GM18870 (cell line): Measurements from ENCODE around the gene SGMS1.
A peak's percentile ranks its signal among the peaks of the same experiment; 100 is the strongest.
"Not testable (repeated sequence)": the region's sequence is repeated elsewhere in the genome, so short reads cannot be mapped to it uniquely, and the experiment has no call there.

Experiments used
- ATAC-seq: cut with Tn5 transposase; IDR thresholded peaks from one replicate; pipeline ENCODE4 v1.9.1; 2021; ENCODE audit warnings: moderate library complexity; ENCODE audit not compliant: unreplicated experiment

Gene SGMS1

GRCh38 chr10:50541317-50541716 lies 82.4 kb downstream of the SGMS1 start:
- ATAC-seq, result no peak

DNA sequence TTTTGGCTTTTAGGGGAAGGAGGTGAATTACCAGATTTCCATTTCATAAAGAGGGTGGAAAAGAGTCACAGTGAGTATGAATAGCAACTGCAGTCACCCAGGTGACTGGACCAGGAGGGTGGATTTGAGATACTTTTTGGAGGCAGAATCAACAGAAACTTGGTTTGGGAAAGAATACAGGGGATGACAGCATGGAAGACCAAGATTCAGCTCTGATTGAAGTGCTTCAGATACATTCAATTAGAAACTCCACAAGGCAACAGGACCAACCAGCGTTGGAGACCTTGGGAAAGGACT lies 83.0 kb downstream of the SGMS1 start:
- ATAC-seq, result peak; percentile 6

- ATAC-seq, result peak; percentile 34
These were observed 83.5 kb downstream of the SGMS1 start for GRCh38 chr10:50540069-50540825.

- ATAC-seq, result peak; percentile 47
These were observed 85.0 kb downstream of the SGMS1 start for GRCh38 chr10:50538555-50539398.

DNA sequence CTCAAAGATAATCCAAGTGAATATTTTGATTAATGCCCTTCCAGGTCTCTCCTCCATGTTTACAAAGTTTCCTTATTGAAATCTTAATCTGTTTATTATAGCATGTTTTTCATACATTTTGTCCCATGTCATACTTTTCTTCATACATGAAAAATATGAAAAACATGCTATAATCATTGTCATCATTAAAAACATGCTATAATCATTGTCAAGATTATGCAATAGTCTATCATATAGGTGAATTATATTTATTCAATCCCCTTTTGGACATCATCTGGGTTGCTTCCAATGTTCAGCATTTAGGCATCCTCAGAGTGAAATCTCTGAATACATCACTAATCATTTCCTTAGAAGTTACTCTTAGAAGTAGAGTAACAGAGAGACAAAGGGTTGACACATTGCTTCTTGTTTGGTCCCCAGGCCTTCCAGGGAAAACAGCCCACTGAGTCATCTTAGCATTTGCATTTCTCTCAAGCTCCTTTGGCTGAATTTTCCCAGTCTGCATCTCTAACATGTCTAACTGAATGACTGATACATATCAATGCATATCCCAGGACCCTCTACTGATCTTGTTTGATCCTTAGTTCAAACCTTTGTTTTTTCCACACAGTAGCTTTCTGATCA lies 87.0 kb downstream of the SGMS1 start:
- ATAC-seq, result no peak

GRCh38 chr10:50534748-50535376 lies 88.9 kb downstream of the SGMS1 start:
- not testable (repeated sequence) for ATAC-seq

DNA sequence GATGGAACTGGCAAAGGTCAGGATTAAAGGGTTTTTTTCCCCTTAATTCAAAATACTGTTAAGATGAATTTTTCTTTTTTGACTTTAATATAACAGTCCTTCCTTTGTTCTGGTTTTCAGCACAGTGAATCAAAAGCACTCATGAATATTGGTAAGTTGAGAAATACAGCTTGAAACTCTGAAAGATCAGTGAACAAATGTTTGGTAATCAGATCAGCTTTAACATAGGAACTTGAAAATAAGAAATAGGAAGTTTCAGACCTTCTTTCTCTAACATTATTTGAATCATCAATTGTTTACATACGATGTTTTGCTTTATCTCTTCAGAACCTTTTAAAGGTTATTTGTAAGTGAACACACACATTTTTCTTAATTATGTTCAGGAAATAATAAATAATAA lies 90.5 kb downstream of the SGMS1 start:
- no peak for ATAC-seq

DNA sequence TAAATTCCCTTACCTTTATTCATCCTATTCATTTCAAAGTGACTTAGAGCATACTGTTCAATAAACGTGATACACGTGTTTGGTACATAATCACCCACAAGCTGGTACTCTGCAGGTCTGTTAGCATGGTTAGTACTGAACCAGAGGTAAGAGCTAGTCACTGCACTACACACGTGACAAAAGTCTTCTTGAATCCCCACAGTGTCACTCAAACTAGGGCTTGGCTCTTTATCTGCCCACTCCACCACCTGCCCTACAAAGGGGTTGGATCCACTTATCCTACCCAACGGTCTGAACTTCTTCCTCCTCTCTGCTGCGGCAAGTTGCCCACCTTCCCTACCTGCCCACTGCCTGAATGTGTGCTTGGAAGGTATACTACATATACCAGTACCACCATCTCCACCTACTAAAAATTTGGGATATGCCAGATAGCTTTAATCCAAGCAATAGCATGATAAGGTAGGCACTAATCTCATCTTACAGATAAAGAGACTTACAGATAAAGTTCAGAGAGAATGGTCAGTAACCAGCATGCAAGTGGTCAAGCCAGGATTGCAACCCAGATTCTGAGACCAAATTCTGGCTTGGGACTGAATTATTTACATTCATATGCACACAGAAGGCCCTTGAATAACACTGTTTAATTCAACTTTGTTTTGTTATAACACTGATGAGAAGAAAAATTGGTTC lies 92.2 kb downstream of the SGMS1 start:
- no peak for ATAC-seq

DNA sequence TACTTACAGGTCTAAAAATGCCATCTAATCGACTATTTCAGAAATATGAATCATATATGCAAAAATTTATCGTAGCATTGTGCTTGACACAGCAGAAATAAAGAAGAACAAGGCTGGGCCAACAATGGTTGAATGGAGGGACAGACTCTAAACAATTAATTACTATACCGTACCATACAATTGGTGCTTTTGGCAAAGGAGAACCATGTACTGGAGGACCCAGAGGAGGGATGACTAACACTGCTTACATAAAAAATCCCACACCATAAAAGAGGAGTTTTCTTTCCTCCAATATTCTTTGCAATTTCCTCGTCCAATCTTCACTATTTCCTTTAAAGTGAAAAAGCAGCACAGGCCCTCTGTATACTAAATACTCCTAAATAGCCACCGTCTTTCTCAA lies 94.1 kb downstream of the SGMS1 start:
- no peak for ATAC-seq

- peak; percentile 42 for ATAC-seq
These were observed 95.5 kb downstream of the SGMS1 start for GRCh38 chr10:50528206-50528605.

GRCh38 chr10:50527442-50528043 lies 96.2 kb downstream of the SGMS1 start:
- no peak for ATAC-seq

- ATAC-seq, result no peak
These were observed 97.6 kb downstream of the SGMS1 start for GRCh38 chr10:50526185-50526584.

- no peak for ATAC-seq
These were observed 100.4 kb downstream of the SGMS1 start for GRCh38 chr10:50523357-50523756.

GRCh38 chr10:50522908-50523307 lies 100.8 kb downstream of the SGMS1 start:
- no peak for ATAC-seq

GRCh38 chr10:50520115-50520514 lies 103.6 kb downstream of the SGMS1 start:
- no peak for ATAC-seq

DNA sequence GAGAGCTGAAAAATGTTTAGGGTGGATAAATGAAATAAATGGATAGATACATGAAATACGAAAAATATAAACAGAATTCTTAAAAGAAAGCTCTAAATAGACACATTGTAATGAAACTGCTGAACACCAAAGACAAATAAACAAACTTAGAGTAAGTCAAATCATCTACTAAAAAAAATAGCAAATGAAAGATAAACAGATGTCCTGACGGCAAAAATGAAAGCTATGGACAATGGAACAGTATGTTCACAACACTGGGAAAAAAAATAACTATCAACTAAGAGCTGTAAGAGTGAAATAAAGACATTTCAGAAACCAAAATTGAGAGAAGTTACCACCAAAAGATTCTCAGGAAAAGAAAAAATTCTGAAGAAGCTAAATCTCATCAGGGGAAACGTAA lies 106.1 kb downstream of the SGMS1 start:
- no peak for ATAC-seq

- ATAC-seq, result no peak
These were observed 107.6 kb downstream of the SGMS1 start for GRCh38 chr10:50516171-50516570.

GRCh38 chr10:50515420-50515819 lies 108.3 kb downstream of the SGMS1 start:
- no peak for ATAC-seq

GRCh38 chr10:50514995-50515394 lies 108.8 kb downstream of the SGMS1 start:
- ATAC-seq, result no peak

DNA sequence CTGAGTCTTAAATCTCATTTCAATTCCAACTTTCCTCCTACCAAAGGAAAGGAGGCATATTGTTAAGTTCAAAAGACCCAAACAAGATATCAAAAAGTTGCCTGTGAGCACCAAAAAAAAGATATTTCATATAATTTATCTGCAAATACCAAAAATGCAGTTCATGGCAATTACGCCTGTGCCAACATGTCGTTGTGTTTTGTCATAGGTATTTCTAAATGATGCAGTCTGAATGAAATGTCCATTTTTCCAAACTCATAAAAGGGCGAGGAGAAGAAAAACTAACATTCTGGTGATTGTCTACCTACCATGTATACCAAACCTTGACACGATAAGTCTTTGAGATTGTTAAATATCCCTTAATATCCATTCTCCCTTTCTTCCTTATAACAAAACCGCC lies 109.8 kb downstream of the SGMS1 start:
- ATAC-seq, result no peak
